ENCODE results near the gene TRIM24.
A peak's percentile ranks its signal among the peaks of the same experiment; 100 is the strongest.

Gene TRIM24

DNA sequence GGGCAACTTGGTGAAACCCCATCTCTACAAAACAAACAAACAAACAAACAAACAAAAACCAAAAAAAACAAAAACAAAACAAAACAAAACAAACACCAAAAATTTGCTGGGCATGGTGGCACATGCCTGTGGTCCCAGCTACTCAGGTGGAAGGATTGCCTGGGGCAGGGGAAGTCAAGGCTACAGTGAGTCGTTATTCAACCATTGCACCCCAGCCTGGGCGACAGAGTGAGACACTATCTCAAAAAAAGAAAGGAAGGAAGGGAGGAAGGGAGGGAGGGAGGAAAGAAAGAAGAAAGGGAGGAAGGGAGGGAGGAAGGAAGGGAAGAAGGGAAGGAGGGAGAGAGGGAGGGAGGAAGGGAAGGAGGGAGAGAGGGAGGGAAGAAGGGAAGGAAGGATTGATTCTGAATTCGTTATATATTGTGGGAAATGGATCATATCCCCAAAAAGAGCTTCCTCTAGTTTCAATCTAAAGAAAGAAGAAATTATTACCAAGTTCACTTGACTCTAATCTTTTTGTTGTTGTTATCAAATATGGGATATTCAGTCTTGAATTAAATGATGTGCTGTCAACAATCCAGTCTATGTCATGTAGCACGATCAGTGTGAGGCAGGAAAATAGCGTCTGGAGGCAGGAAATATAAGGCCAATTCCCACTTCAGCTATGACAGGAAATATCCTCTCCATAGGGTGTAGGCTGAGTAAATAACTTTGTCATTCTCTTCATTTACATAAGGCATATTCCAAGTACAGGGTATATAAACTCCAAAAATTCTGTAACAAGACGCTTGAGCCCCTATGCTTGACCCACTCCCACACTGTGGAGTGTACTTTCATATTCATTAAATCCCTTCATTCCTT lies 26.2 kb upstream of the TRIM24 start:
- TF ChIP-seq, protein P1, sequence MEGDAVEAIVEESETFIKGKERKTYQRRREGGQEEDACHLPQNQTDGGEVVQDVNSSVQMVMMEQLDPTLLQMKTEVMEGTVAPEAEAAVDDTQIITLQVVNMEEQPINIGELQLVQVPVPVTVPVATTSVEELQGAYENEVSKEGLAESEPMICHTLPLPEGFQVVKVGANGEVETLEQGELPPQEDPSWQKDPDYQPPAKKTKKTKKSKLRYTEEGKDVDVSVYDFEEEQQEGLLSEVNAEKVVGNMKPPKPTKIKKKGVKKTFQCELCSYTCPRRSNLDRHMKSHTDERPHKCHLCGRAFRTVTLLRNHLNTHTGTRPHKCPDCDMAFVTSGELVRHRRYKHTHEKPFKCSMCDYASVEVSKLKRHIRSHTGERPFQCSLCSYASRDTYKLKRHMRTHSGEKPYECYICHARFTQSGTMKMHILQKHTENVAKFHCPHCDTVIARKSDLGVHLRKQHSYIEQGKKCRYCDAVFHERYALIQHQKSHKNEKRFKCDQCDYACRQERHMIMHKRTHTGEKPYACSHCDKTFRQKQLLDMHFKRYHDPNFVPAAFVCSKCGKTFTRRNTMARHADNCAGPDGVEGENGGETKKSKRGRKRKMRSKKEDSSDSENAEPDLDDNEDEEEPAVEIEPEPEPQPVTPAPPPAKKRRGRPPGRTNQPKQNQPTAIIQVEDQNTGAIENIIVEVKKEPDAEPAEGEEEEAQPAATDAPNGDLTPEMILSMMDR (IDR thresholded peaks at IDR 0.05; ENCODE audit: low read depth, low read length): no peak
- no peak for DNase-seq (ENCODE audit: extremely low read depth, low read depth)

DNA sequence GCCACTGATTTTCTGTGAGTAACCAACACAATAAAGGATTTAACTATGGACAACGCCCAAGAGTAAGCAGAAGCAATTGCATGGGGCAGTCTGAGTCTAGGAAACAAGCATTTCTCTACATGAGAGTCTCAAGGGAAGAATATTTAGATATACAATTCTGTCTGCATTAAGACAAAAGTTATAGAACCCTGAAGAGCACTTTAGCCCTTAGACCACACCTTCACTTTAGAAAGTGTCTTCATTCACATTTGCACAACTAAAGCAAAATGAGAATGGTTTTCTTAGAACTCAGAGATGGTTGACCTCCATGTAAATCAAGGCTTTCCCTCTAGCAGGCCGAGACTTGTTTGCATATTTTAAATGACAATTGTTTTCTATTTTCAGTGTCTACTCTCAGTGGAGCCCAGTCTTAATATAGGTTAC lies 25.5 kb upstream of the TRIM24 start:
- TF ChIP-seq, protein P1 (IDR thresholded peaks at IDR 0.05; ENCODE audit: low read depth, low read length): no peak
- no peak for DNase-seq (ENCODE audit: extremely low read depth, low read depth)

DNA sequence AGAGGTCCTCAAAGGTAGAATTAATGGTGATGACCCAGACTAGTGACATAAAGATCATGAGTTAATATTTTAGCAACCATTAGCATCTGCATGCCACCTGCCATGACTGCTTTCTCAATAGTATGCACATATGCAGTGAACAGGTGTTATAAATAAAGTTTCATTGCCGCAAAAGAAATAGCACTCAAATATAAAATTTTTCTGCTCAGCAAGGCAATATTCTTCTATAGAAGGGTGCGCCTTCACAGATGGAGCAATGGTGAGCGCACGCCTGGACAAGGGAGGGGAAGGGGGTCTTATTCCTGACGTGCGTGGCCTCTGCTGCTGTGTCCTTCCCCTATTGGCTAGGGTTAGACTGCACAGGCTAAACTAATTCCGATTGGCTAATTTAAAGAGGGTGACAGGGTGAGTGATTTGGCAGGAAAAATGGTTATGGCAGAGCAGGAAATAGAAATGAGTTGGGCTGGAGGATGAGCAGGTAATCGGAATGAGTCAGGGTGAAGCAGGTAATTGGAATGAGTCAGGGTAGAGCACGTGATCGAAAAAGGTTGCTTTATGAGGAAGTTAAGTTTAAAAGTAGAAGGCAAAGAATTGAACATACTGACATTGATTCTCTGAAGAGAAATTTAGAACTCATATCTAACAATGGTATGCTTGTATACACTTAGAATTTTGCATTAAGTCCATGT lies 24.7 kb upstream of the TRIM24 start:
- TF ChIP-seq, protein P1 (IDR thresholded peaks at IDR 0.05; ENCODE audit: low read depth, low read length): no peak
- DNase-seq (ENCODE audit: extremely low read depth, low read depth): no peak

DNA sequence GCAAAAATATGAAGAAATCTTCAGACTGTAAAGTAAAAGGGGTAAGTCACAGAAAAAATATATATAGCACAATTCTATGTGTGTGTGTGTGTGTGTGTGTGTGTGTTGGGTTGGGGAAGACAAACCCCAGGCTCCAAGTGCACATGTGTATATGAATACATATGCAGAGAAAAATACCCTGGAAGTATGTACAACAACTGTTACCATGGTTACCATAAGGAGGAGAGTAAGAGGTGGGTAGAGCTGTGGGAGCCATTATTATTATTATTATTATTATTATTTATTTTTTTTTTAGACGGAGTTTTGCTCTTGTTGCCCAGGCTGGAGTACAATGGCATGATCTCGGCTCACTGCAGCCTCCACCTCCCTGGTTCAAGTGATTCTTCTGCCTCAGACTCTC lies 23.7 kb upstream of the TRIM24 start:
- TF ChIP-seq, protein P1 (IDR thresholded peaks at IDR 0.05; ENCODE audit: low read depth, low read length): no peak
- no peak for DNase-seq (ENCODE audit: extremely low read depth, low read depth)

DNA sequence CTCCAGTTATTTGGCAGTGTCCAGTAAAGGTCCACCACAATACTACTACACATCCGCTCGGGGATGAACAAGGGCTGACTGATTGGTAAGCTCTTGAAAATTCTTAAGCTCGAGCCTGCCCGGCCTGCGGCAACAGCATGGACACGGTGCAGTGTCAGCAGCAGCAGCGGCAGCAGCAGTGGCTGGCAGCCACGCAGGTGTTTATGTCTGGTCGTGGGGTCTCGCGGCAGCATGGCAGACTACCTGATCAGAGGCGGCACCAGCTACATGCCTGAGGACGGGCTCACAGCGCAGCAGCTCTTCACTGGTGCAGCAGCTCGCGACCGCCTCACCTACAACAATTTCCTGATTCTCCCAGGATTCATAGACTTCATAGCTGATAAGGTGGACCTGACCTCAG lies 19.6 kb upstream of the TRIM24 start:
- no peak for DNase-seq (ENCODE audit: extremely low read depth, low read depth)
- TF ChIP-seq, protein P1 (IDR thresholded peaks at IDR 0.05; ENCODE audit: low read depth, low read length): no peak

DNA sequence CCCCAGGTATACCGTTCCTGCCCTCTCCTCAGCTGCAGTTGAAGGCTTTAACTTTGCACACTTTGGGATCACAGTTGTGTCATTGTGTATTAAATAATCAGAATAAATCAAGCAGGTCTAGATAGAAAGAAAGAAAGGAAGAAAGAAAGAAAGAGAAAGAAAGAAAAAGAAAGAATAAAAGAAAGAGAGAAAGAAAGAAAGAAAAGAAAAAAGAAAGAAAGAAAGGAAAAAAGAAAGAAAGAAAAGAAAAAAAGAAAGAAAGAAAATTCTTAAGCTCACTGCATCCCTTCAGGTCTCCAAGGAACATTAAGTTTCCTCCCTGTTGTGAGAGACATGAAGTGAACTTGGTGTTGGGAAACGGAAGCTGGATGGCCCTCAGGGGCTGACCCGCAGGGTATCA lies 17.2 kb upstream of the TRIM24 start:
- DNase-seq (ENCODE audit: extremely low read depth, low read depth): no peak
- TF ChIP-seq, protein P1 (IDR thresholded peaks at IDR 0.05; ENCODE audit: low read depth, low read length): no peak

DNA sequence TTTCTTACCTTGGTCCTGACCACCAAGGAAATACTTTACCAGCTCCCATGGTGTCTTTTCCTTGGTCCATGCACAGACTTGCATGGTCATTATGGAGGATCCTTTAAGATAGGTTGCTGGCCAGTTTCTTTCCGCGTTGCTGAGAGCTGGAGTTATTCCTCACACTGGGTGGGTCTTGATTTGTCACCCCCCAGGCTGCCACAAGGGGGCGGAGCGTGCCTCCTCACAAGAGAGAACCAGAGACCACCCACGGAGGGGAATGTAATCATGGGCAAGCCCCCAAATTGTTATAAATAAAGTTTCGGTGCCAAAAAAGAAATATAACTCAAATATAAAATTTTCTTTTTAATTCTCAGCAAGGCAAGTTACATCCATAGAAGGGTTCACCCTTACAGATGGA lies 10.5 kb upstream of the TRIM24 start:
- TF ChIP-seq, protein P1 (IDR thresholded peaks at IDR 0.05; ENCODE audit: low read depth, low read length): peak; percentile 29
- no peak for DNase-seq (ENCODE audit: extremely low read depth, low read depth)
